Gastrocnemius medialis (tissue), 4 donors: ENCODE measurements around the gene PMS2. TPM values are rescaled to one million over a fixed set of nuclear protein-coding genes. Genes with fewer than 3 reads are reported as not detected.

ENCODE experiments used
- ATAC-seq, 2 donors: fragments of 150-250 bp; one replicate each; pipeline ENCODE4 v1.9.1; 2016
- DNase-seq, 2 donors: peaks; one replicate each; pipeline ENCODE4 v3.0.0-alpha.2; 2019
- H3K27ac ChIP-seq, 4 donors: fragments of 200-600 bp; sonication (generic); 1 replicate in 1 of 4; 2 replicates in 3 of 4; pipeline ENCODE4 v1.5.1; 2016 to 2018; ENCODE audit warnings: mild to moderate bottlenecking in 2 of 4, moderate library complexity in 1 of 4
- H3K27me3 ChIP-seq, 3 donors: fragments of 200-600 bp; sonication (generic) in 2 of 3; 1 replicate in 1 of 3; 2 replicates in 2 of 3; pipeline versions ENCODE4 v1.5.1 to v1.6.0; 2016 to 2019; ENCODE audit warnings: mild to moderate bottlenecking in 1 of 3, moderate library complexity in 1 of 3
- H3K36me3 ChIP-seq, 2 donors: fragments of 200-600 bp; sonication (generic) in 1 of 2; one replicate each; pipeline ENCODE4 v1.5.1; 2017 to 2018
- H3K4me1 ChIP-seq, 2 donors: fragments of 200-600 bp; sonication (generic) in 1 of 2; one replicate each; pipeline ENCODE4 v1.5.1; 2016 to 2017; ENCODE audit warnings: mild to moderate bottlenecking in 2 of 2
- H3K4me3 ChIP-seq, 4 donors: fragments of 200-600 bp; sonication (generic) in 3 of 4; 1 replicate in 1 of 4; 2 replicates in 3 of 4; pipeline ENCODE4 v1.5.1; 2016 to 2019; ENCODE audit warnings: mild to moderate bottlenecking in 2 of 4
- H3K9me3 ChIP-seq, 3 donors: fragments of 200-600 bp; sonication (generic) in 2 of 3; 1 replicate in 1 of 3; 2 replicates in 2 of 3; pipeline ENCODE4 v1.5.1; 2016 to 2019
- CTCF ChIP-seq, 5 experiments: fragments of 450-650 bp in 3 of 5; fragments of 200-600 bp in 2 of 5; sonication (generic) in 2 of 5; IDR thresholded peaks in 4 of 5; conservative IDR thresholded peaks in 1 of 5; 1 replicate in 4 of 5; 2 replicates in 1 of 5; pipeline ENCODE4 v1.5.1; 2016 to 2019; ENCODE audit warnings: antibody characterized with exemption in 5 of 5, mild to moderate bottlenecking in 3 of 5, moderate library complexity in 3 of 5
- POLR2A ChIP-seq, 2 donors: fragments of 450-650 bp; IDR thresholded peaks; one replicate each; pipeline ENCODE4 v1.6.1; 2017; ENCODE audit warnings: antibody characterized with exemption in 2 of 2, mild to moderate bottlenecking in 2 of 2, moderate library complexity in 2 of 2
- in situ Hi-C, 4 donors: fragments of 200-750 bp; cut with MboI; loops; one replicate each; pipeline versions ENCODE4 v1.15.0 to v1.8.0; 2017; ENCODE audit warnings: low sequenced_read_pairs in 4 of 4
- intact Hi-C: fragments of 100-400 bp; cut with DNase I; formaldehyde crosslinking; loops from one replicate; pipeline ENCODE4 v1.15.1; 2023; ENCODE audit warnings: low total_unique reads
- total RNA-seq, 4 donors: library from RNA; depleted of rRNA; stranded (reverse); fragments of >200 nt; gene quantifications; one replicate each; pipeline versions ENCODE4 v1.1.0 to v1.2.3, GENCODE V29; 2016

The PMS2 gene
- total RNA-seq, 4 donors from 2014 or later = 3.6 to 9.0 (median 7.2) TPM

GRCh38 chr7:6031567-6031966 lies 22.7 kb upstream of the PMS2 start:
- Histone ChIP-seq H3K4me3 (no peak overlapping the region), H3K27ac (no peak overlapping the region), H3K4me1 (peaks cover 1 to 9% of the 10 kb centered on the region in 2 donors), H3K36me3 (peaks cover 0 to 37% of the 10 kb centered on the region in 2 donors), H3K27me3 (no peaks in the 10 kb centered on the region), H3K9me3 (no peaks in the 10 kb centered on the region)
- ATAC-seq = no peak
- intact Hi-C loops (no loop called here), in situ Hi-C loops (no loop called here)
- TF ChIP-seq CTCF (IDR thresholded peaks at IDR 0.05 in 4 of 5, conservative IDR thresholded peaks at IDR 0.05 in 1 of 5) (no peak), POLR2A (IDR thresholded peaks at IDR 0.05) (no peak)
- no peak for DNase-seq

GRCh38 chr7:6030988-6031387 lies 22.1 kb upstream of the PMS2 start, which contains the start of gene ANKRD61:
Gene ANKRD61, plus strand, starts transcription at chr7:6031376. Its CDS starts 0 bp downstream, at chr7:6031376.
- Histone ChIP-seq H3K4me1 (peaks cover 7 to 15% of the 10 kb centered on the region in 2 donors), H3K4me3 (no peak within 1 kb of the TSS), H3K27me3 (no peaks in the 10 kb centered on the region), H3K9me3 (no peaks in the 10 kb centered on the region), H3K36me3 (peaks cover 0 to 31% of the 10 kb centered on the region in 2 donors), H3K27ac (no peak within 1 kb of the TSS)
- TF ChIP-seq CTCF (IDR thresholded peaks at IDR 0.05 in 4 of 5, conservative IDR thresholded peaks at IDR 0.05 in 1 of 5) (no peak), POLR2A (IDR thresholded peaks at IDR 0.05) (no peak)
- DNase-seq = no peak
- ATAC-seq = no peak
- in situ Hi-C loops = no loop called here
- intact Hi-C loops = no loop called here

- Histone ChIP-seq H3K4me1 (peaks cover 7 to 19% of the 10 kb centered on the region in 2 donors), H3K27me3 (no peaks in the 10 kb centered on the region), H3K27ac (no peak overlapping the region), H3K36me3 (peaks cover 0 to 40% of the 10 kb centered on the region in 2 donors), H3K9me3 (no peaks in the 10 kb centered on the region), H3K4me3 (no peak overlapping the region)
- TF ChIP-seq POLR2A (IDR thresholded peaks at IDR 0.05) (no peak), CTCF (IDR thresholded peaks at IDR 0.05 in 4 of 5, conservative IDR thresholded peaks at IDR 0.05 in 1 of 5) (no peak)
- in situ Hi-C loops (no loop called here), intact Hi-C loops (no loop called here)
- DNase-seq (no peak), ATAC-seq (no peak)
Measured at GRCh38 chr7:6028563-6028962, 19.7 kb upstream of the PMS2 start.

GRCh38 chr7:6027806-6028365 lies 19.0 kb upstream of the PMS2 start:
- Histone ChIP-seq H3K36me3 (peaks cover 0 to 46% of the 10 kb centered on the region in 2 donors), H3K9me3 (no peaks in the 10 kb centered on the region), H3K4me3 (no peak overlapping the region), H3K27ac (peak overlapping the region in 2 of 4 donors; percentile 85 to 89), H3K27me3 (no peaks in the 10 kb centered on the region), H3K4me1 (peaks cover 7 to 19% of the 10 kb centered on the region in 2 donors)
- in situ Hi-C loops (no loop called here), intact Hi-C loops (no loop called here)
- ATAC-seq = no peak
- TF ChIP-seq CTCF (IDR thresholded peaks at IDR 0.05 in 4 of 5, conservative IDR thresholded peaks at IDR 0.05 in 1 of 5) (no peak), POLR2A (IDR thresholded peaks at IDR 0.05) (no peak)
- no peak for DNase-seq
